ENCODE measurements around the gene REG1A.

The REG1A gene

GRCh38 chr2:79120194-79120713 is at the start of gene REG1A:
Gene REG1A (plus strand): TSS chr2:79120488. CDS start chr2:79120862, 374 bp downstream.
- Histone ChIP-seq H3K36me3 (no peaks in the 10 kb centered on the region), H3K9me3 (no peaks in the 10 kb centered on the region)

GRCh38 chr2:79071078-79071477 is 49.2 kb upstream of the REG1A start:
- no peaks in the 10 kb centered on the region for H3K9me3 ChIP-seq
- TF ChIP-seq CTCF (IDR thresholded peaks at IDR 0.05): no peak
- no peaks in the 10 kb centered on the region for H3K27me3 ChIP-seq

More at GRCh38 chr2:79120194-79120713, at the start of gene REG1A:
- TF ChIP-seq CTCF (IDR thresholded peaks at IDR 0.05): no peak
- Histone ChIP-seq H3K27ac (no peak within 1 kb of the TSS), H3K4me1 (ENCODE audit: control insufficient read depth in 1 of 2, insufficient read depth in 1 of 2, low read depth in 1 of 2, low read length in 1 of 2) (no peaks in the 10 kb centered on the region), H3K4me3 (ENCODE audit: low read depth in 1 of 2, low read length in 1 of 2) (no peak within 1 kb of the TSS), H3K27me3 (no peaks in the 10 kb centered on the region)

GRCh38 chr2:79082987-79083386 is 37.3 kb upstream of the REG1A start:
- Histone ChIP-seq H3K27ac (no peak overlapping the region), H3K4me1 (ENCODE audit: control insufficient read depth in 1 of 2, insufficient read depth in 1 of 2, low read depth in 1 of 2, low read length in 1 of 2) (no peaks in the 10 kb centered on the region), H3K4me3 (ENCODE audit: low read depth in 1 of 2, low read length in 1 of 2) (no peak overlapping the region), H3K9me3 (no peaks in the 10 kb centered on the region), H3K27me3 (no peaks in the 10 kb centered on the region), H3K36me3 (no peaks in the 10 kb centered on the region)
- no peak for TF ChIP-seq CTCF (IDR thresholded peaks at IDR 0.05)

More at GRCh38 chr2:79071078-79071477, 49.2 kb upstream of the REG1A start:
- no peaks in the 10 kb centered on the region for H3K4me1 ChIP-seq (ENCODE audit: control insufficient read depth in 1 of 2, insufficient read depth in 1 of 2, low read depth in 1 of 2, low read length in 1 of 2)
- no peak overlapping the region for H3K4me3 ChIP-seq (ENCODE audit: low read depth in 1 of 2, low read length in 1 of 2)
- H3K27ac ChIP-seq: no peak overlapping the region
- H3K36me3 ChIP-seq: no peaks in the 10 kb centered on the region

- Histone ChIP-seq H3K27me3 (no peaks in the 10 kb centered on the region), H3K36me3 (no peaks in the 10 kb centered on the region), H3K27ac (no peak overlapping the region), H3K9me3 (no peaks in the 10 kb centered on the region), H3K4me1 (ENCODE audit: control insufficient read depth in 1 of 2, insufficient read depth in 1 of 2, low read depth in 1 of 2, low read length in 1 of 2) (no peaks in the 10 kb centered on the region), H3K4me3 (ENCODE audit: low read depth in 1 of 2, low read length in 1 of 2) (no peak overlapping the region)
- no peak for TF ChIP-seq CTCF (IDR thresholded peaks at IDR 0.05)
Measured at GRCh38 chr2:79083597-79084251, 36.6 kb upstream of the REG1A start.

- Histone ChIP-seq H3K27me3 (no peaks in the 10 kb centered on the region), H3K36me3 (no peaks in the 10 kb centered on the region), H3K9me3 (no peaks in the 10 kb centered on the region), H3K4me3 (ENCODE audit: low read depth in 1 of 2, low read length in 1 of 2) (no peak overlapping the region), H3K27ac (no peak overlapping the region), H3K4me1 (ENCODE audit: control insufficient read depth in 1 of 2, insufficient read depth in 1 of 2, low read depth in 1 of 2, low read length in 1 of 2) (no peaks in the 10 kb centered on the region)
- no peak for TF ChIP-seq CTCF (IDR thresholded peaks at IDR 0.05)
Measured at GRCh38 chr2:79084495-79085135, 35.7 kb upstream of the REG1A start.
